ENCODE data around the gene PDE9A.

PDE9A gene

GRCh38 chr21:42694751-42695696, 41.6 kb downstream of the PDE9A start:
- Histone ChIP-seq H3K4ac (ENCODE audit: low read depth, low read length) (no peak overlapping the region), H4K8ac (ENCODE audit: low read depth, low read length) (no peak overlapping the region), H3K27ac (ENCODE audit: low read depth, low read length) (no peak overlapping the region), H3K9ac (ENCODE audit: low read length) (no peak overlapping the region), H3K14ac (ENCODE audit: low read length) (no peak overlapping the region), H2BK120ac (ENCODE audit: insufficient read depth, low read length, poor library complexity) (no peak overlapping the region), H2AFZ (ENCODE audit: insufficient read depth, low read length, poor library complexity) (no peak overlapping the region), H3K9me3 (ENCODE audit: insufficient read depth, low read depth, low read length) (peaks cover 5% of the 10 kb centered on the region), H3K79me2 (ENCODE audit: control insufficient read depth, insufficient read depth, low read length, poor library complexity) (no peaks in the 10 kb centered on the region), H3K18ac (ENCODE audit: low read length) (no peak overlapping the region), H4K91ac (ENCODE audit: low read depth, low read length) (no peak overlapping the region), H3K4me3 (ENCODE audit: low read depth, low read length) (no peak overlapping the region), H3K4me1 (ENCODE audit: control insufficient read depth in 1 of 2, insufficient read depth in 2 of 2, low read length in 2 of 2) (no peaks in the 10 kb centered on the region), H2AK5ac (ENCODE audit: low read length) (no peak overlapping the region), H2BK5ac (ENCODE audit: low read depth, low read length, poor library complexity) (no peak overlapping the region), H3K36me3 (ENCODE audit: control insufficient read depth in 1 of 2, insufficient read depth in 2 of 2, low read length in 2 of 2) (peaks cover 19 to 22% of the 10 kb centered on the region in 2 experiments), H2BK12ac (ENCODE audit: low read length) (no peak overlapping the region), H3K23ac (ENCODE audit: low read length) (no peak overlapping the region), H4K12ac (ENCODE audit: low read depth, low read length) (no peak overlapping the region), H3K4me2 (ENCODE audit: low read length) (no peak overlapping the region), H3K27me3 (ENCODE audit: insufficient read depth, low read length) (no peaks in the 10 kb centered on the region), H3K79me1 (ENCODE audit: low read length) (no peaks in the 10 kb centered on the region)
- WGBS (ENCODE audit: extremely low coverage, insufficient coverage, insufficient read length) = no CpG with 5 or more reads among the region's 20 CpGs
- no peak for DNase-seq

- no peak overlapping the region for H3K4me3 ChIP-seq (ENCODE audit: low read depth, low read length)
- H3K23ac ChIP-seq (ENCODE audit: low read length) = no peak overlapping the region
These were observed 42.4 kb downstream of the PDE9A start for GRCh38 chr21:42695697-42696380.

GRCh38 chr21:42696501-42697040, 43.1 kb downstream of the PDE9A start:
- H3K4me3 ChIP-seq (ENCODE audit: low read depth, low read length) = no peak overlapping the region
- H2AK5ac ChIP-seq (ENCODE audit: low read length) = no peak overlapping the region
- no peaks in the 10 kb centered on the region for H3K4me1 ChIP-seq (ENCODE audit: control insufficient read depth in 1 of 2, insufficient read depth in 2 of 2, low read length in 2 of 2)
- H3K27me3 ChIP-seq (ENCODE audit: insufficient read depth, low read length) = no peaks in the 10 kb centered on the region
- H3K14ac ChIP-seq (ENCODE audit: low read length) = no peak overlapping the region
- H3K18ac ChIP-seq (ENCODE audit: low read length) = no peak overlapping the region
- no peak overlapping the region for H2AFZ ChIP-seq (ENCODE audit: insufficient read depth, low read length, poor library complexity)
- no peaks in the 10 kb centered on the region for H3K9me3 ChIP-seq (ENCODE audit: insufficient read depth, low read depth, low read length)
- H4K8ac ChIP-seq (ENCODE audit: low read depth, low read length) = no peak overlapping the region
- H2BK12ac ChIP-seq (ENCODE audit: low read length) = no peak overlapping the region
- no CpG with 5 or more reads among the region's 9 CpGs for WGBS (ENCODE audit: extremely low coverage, insufficient coverage, insufficient read length)
- H3K36me3 ChIP-seq (ENCODE audit: control insufficient read depth in 1 of 2, insufficient read depth in 2 of 2, low read length in 2 of 2) = peaks cover 13 to 18% of the 10 kb centered on the region in 2 experiments
- H3K4ac ChIP-seq (ENCODE audit: low read depth, low read length) = no peak overlapping the region
- H2BK120ac ChIP-seq (ENCODE audit: insufficient read depth, low read length, poor library complexity) = no peak overlapping the region
- no peak overlapping the region for H3K9ac ChIP-seq (ENCODE audit: low read length)
- no peak overlapping the region for H2BK5ac ChIP-seq (ENCODE audit: low read depth, low read length, poor library complexity)
- H4K12ac ChIP-seq (ENCODE audit: low read depth, low read length) = no peak overlapping the region
- H3K23ac ChIP-seq (ENCODE audit: low read length) = no peak overlapping the region
- H3K79me1 ChIP-seq (ENCODE audit: low read length) = no peaks in the 10 kb centered on the region
- H3K27ac ChIP-seq (ENCODE audit: low read depth, low read length) = no peak overlapping the region
- DNase-seq = no peak
- H4K91ac ChIP-seq (ENCODE audit: low read depth, low read length) = no peak overlapping the region
- H3K79me2 ChIP-seq (ENCODE audit: control insufficient read depth, insufficient read depth, low read length, poor library complexity) = no peaks in the 10 kb centered on the region
- no peak overlapping the region for H3K4me2 ChIP-seq (ENCODE audit: low read length)

More at GRCh38 chr21:42695697-42696380, 42.4 kb downstream of the PDE9A start:
- H4K12ac ChIP-seq (ENCODE audit: low read depth, low read length) = no peak overlapping the region
- H3K36me3 ChIP-seq (ENCODE audit: control insufficient read depth in 1 of 2, insufficient read depth in 2 of 2, low read length in 2 of 2) = peaks cover 13 to 18% of the 10 kb centered on the region in 2 experiments
- H4K8ac ChIP-seq (ENCODE audit: low read depth, low read length) = no peak overlapping the region
- no peak overlapping the region for H2BK5ac ChIP-seq (ENCODE audit: low read depth, low read length, poor library complexity)
- H4K91ac ChIP-seq (ENCODE audit: low read depth, low read length) = no peak overlapping the region
- H2BK12ac ChIP-seq (ENCODE audit: low read length) = no peak overlapping the region
- H3K79me1 ChIP-seq (ENCODE audit: low read length) = no peaks in the 10 kb centered on the region
- H3K27me3 ChIP-seq (ENCODE audit: insufficient read depth, low read length) = no peaks in the 10 kb centered on the region
- H3K79me2 ChIP-seq (ENCODE audit: control insufficient read depth, insufficient read depth, low read length, poor library complexity) = no peaks in the 10 kb centered on the region
- no peak for DNase-seq
- no peaks in the 10 kb centered on the region for H3K4me1 ChIP-seq (ENCODE audit: control insufficient read depth in 1 of 2, insufficient read depth in 2 of 2, low read length in 2 of 2)
- no peak overlapping the region for H3K4me2 ChIP-seq (ENCODE audit: low read length)
- no peak overlapping the region for H2BK120ac ChIP-seq (ENCODE audit: insufficient read depth, low read length, poor library complexity)
- H3K9ac ChIP-seq (ENCODE audit: low read length) = no peak overlapping the region
- H2AK5ac ChIP-seq (ENCODE audit: low read length) = no peak overlapping the region
- WGBS (ENCODE audit: extremely low coverage, insufficient coverage, insufficient read length) = no CpG with 5 or more reads among the region's 9 CpGs
- no peak overlapping the region for H3K27ac ChIP-seq (ENCODE audit: low read depth, low read length)
- H2AFZ ChIP-seq (ENCODE audit: insufficient read depth, low read length, poor library complexity) = no peak overlapping the region
- no peak overlapping the region for H3K14ac ChIP-seq (ENCODE audit: low read length)
- no peak overlapping the region for H3K18ac ChIP-seq (ENCODE audit: low read length)
- no peak overlapping the region for H3K4ac ChIP-seq (ENCODE audit: low read depth, low read length)
- peaks cover 2% of the 10 kb centered on the region for H3K9me3 ChIP-seq (ENCODE audit: insufficient read depth, low read depth, low read length)

GRCh38 chr21:42698733-42699132, 45.3 kb downstream of the PDE9A start:
- no peak for DNase-seq
- no peaks in the 10 kb centered on the region for H3K79me1 ChIP-seq (ENCODE audit: low read length)
- no peak overlapping the region for H3K18ac ChIP-seq (ENCODE audit: low read length)
- H2BK120ac ChIP-seq (ENCODE audit: insufficient read depth, low read length, poor library complexity) = no peak overlapping the region
- no peak overlapping the region for H3K9ac ChIP-seq (ENCODE audit: low read length)
- no peaks in the 10 kb centered on the region for H3K27me3 ChIP-seq (ENCODE audit: insufficient read depth, low read length)
- H2BK12ac ChIP-seq (ENCODE audit: low read length) = no peak overlapping the region
- H4K12ac ChIP-seq (ENCODE audit: low read depth, low read length) = no peak overlapping the region
- H3K4ac ChIP-seq (ENCODE audit: low read depth, low read length) = no peak overlapping the region
- H3K4me3 ChIP-seq (ENCODE audit: low read depth, low read length) = no peak overlapping the region
- no peaks in the 10 kb centered on the region for H3K79me2 ChIP-seq (ENCODE audit: control insufficient read depth, insufficient read depth, low read length, poor library complexity)
- H3K23ac ChIP-seq (ENCODE audit: low read length) = no peak overlapping the region
- H3K9me3 ChIP-seq (ENCODE audit: insufficient read depth, low read depth, low read length) = no peaks in the 10 kb centered on the region
- H3K14ac ChIP-seq (ENCODE audit: low read length) = no peak overlapping the region
- H3K4me2 ChIP-seq (ENCODE audit: low read length) = no peak overlapping the region
- no peak overlapping the region for H2AK5ac ChIP-seq (ENCODE audit: low read length)
- WGBS (ENCODE audit: extremely low coverage, insufficient coverage, insufficient read length) = no CpG with 5 or more reads among the region's 9 CpGs
- no peaks in the 10 kb centered on the region for H3K4me1 ChIP-seq (ENCODE audit: control insufficient read depth in 1 of 2, insufficient read depth in 2 of 2, low read length in 2 of 2)
- no peak overlapping the region for H4K8ac ChIP-seq (ENCODE audit: low read depth, low read length)
- H2AFZ ChIP-seq (ENCODE audit: insufficient read depth, low read length, poor library complexity) = no peak overlapping the region
- H3K36me3 ChIP-seq (ENCODE audit: control insufficient read depth in 1 of 2, insufficient read depth in 2 of 2, low read length in 2 of 2) = peaks cover 12 to 14% of the 10 kb centered on the region in 2 experiments
- no peak overlapping the region for H3K27ac ChIP-seq (ENCODE audit: low read depth, low read length)
- no peak overlapping the region for H2BK5ac ChIP-seq (ENCODE audit: low read depth, low read length, poor library complexity)
- H4K91ac ChIP-seq (ENCODE audit: low read depth, low read length) = no peak overlapping the region

Data from trophoblast cell (in vitro differentiated cells and primary cell).